Measurements from ENCODE around the gene SRMS.
A peak's percentile ranks its signal among the peaks of the same experiment; 100 is the strongest.

The SRMS gene

DNA sequence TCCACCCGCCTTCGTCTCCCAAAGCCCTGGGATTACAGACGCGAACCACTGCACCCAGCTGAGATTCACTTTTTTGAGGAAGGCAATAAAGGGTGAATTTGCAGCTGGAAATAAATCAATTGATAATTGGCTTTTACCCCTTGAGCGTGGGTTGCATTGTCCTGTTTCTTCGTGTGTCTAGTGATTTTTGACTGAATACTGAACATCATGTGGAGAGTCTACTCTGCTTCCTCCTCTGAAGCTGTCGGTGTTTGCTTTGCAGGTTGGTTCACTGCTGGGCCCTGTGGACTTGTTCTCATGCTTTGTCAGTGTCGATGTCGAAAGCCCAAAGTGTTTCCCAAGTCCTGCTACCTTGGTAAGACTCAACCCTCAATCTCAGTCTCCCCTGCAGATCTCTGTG, 42.9 kb downstream of the SRMS start:
- Histone ChIP-seq H2BK5ac (ENCODE audit: low read length) (no peak overlapping the region), H3K36me3 (replicated peaks in 1 of 2; ENCODE audit: control insufficient read depth in 2 of 2, insufficient read depth in 2 of 2, low read length in 2 of 2) (no peaks in the 10 kb centered on the region), H3K23ac (ENCODE audit: low read depth, low read length, poor library complexity) (no peak overlapping the region), H3K9me3 (replicated peaks in 1 of 2; ENCODE audit: control insufficient read depth in 2 of 2, insufficient read depth in 1 of 2, low read depth in 1 of 2, low read length in 2 of 2) (peaks cover 9 to 27% of the 10 kb centered on the region in 2 donors), H3K4me3 (ENCODE audit: low read length in 2 of 2) (no peak overlapping the region), H3K18ac (ENCODE audit: low read length) (no peak overlapping the region), H2AK5ac (ENCODE audit: low read depth, low read length) (no peak overlapping the region), H3K27ac (replicated peaks; ENCODE audit: low read length) (no peak overlapping the region), H3K79me1 (ENCODE audit: low read depth, low read length) (no peaks in the 10 kb centered on the region), H3K4ac (ENCODE audit: low read length) (no peak overlapping the region), H3K14ac (ENCODE audit: low read length) (no peak overlapping the region), H3K4me2 (ENCODE audit: insufficient read depth, low read length, poor library complexity, severe bottlenecking) (no peak overlapping the region), H2AFZ (ENCODE audit: low read length) (no peak overlapping the region), H2BK15ac (ENCODE audit: low read length) (no peak overlapping the region), H2BK120ac (ENCODE audit: low read depth, low read length) (no peak overlapping the region), H3K9ac (ENCODE audit: low read depth, low read length, poor library complexity) (no peak overlapping the region), H3K27me3 (ENCODE audit: control insufficient read depth in 3 of 3, insufficient read depth in 3 of 3, low read depth in 1 of 3, low read length in 3 of 3) (peaks cover 5 to 17% (median 15%) of the 10 kb centered on the region in 3 experiments), H4K8ac (ENCODE audit: low read depth, low read length) (no peak overlapping the region), H2BK12ac (ENCODE audit: low read length) (no peak overlapping the region), H3K4me1 (ENCODE audit: control insufficient read depth in 2 of 2, insufficient read depth in 1 of 2, low read depth in 1 of 2, low read length in 2 of 2) (peaks cover 9 to 15% of the 10 kb centered on the region in 2 donors), H4K91ac (ENCODE audit: low read depth, low read length, poor library complexity) (no peak overlapping the region)
- no peak for DNase-seq (ENCODE audit: low spot score)
- WGBS, 2 donors (ENCODE audit: extremely low coverage in 2 of 2, insufficient read length in 2 of 2, insufficient replicate concordance in 1 of 2), result no CpG with 5 or more reads among the region's 9 CpGs

DNA sequence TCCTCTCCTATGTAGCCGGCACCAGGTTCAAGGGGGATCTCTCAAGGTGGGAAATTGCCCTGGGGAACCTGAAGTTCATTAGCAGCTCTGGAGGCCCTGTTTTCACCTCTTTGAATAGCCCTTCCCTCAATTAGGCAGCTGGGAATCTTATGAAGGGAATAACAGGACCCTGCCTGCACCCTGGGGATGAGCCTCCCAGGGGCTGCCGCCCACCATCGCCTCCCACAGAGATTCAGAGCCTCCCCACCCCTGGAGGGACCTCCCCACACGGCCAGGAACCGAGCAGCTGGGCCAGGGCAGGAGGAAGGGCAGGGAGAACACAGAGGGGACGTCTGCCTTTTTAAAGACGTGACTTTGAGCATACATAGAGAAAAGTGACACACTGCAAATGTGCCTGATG, 44.0 kb downstream of the SRMS start:
- Histone ChIP-seq H2BK12ac (ENCODE audit: low read length) (no peak overlapping the region), H3K4me3 (ENCODE audit: low read length in 2 of 2) (no peak overlapping the region), H3K27me3 (ENCODE audit: control insufficient read depth in 3 of 3, insufficient read depth in 3 of 3, low read depth in 1 of 3, low read length in 3 of 3) (peaks cover 9 to 27% (median 20%) of the 10 kb centered on the region in 3 experiments), H2BK15ac (ENCODE audit: low read length) (no peak overlapping the region), H3K4me1 (ENCODE audit: control insufficient read depth in 2 of 2, insufficient read depth in 1 of 2, low read depth in 1 of 2, low read length in 2 of 2) (peaks cover 9 to 17% of the 10 kb centered on the region in 2 donors), H3K9ac (ENCODE audit: low read depth, low read length, poor library complexity) (no peak overlapping the region), H2BK5ac (ENCODE audit: low read length) (no peak overlapping the region), H3K79me1 (ENCODE audit: low read depth, low read length) (no peaks in the 10 kb centered on the region), H3K27ac (replicated peaks; ENCODE audit: low read length) (no peak overlapping the region), H4K91ac (ENCODE audit: low read depth, low read length, poor library complexity) (no peak overlapping the region), H3K4ac (ENCODE audit: low read length) (no peak overlapping the region), H3K18ac (ENCODE audit: low read length) (no peak overlapping the region), H2AFZ (ENCODE audit: low read length) (peak overlapping the region; percentile 11), H2BK120ac (ENCODE audit: low read depth, low read length) (no peak overlapping the region), H3K4me2 (ENCODE audit: insufficient read depth, low read length, poor library complexity, severe bottlenecking) (no peak overlapping the region), H3K23ac (ENCODE audit: low read depth, low read length, poor library complexity) (no peak overlapping the region), H3K9me3 (replicated peaks in 1 of 2; ENCODE audit: control insufficient read depth in 2 of 2, insufficient read depth in 1 of 2, low read depth in 1 of 2, low read length in 2 of 2) (peaks cover 9 to 23% of the 10 kb centered on the region in 2 donors), H2AK5ac (ENCODE audit: low read depth, low read length) (no peak overlapping the region), H3K14ac (ENCODE audit: low read length) (no peak overlapping the region), H3K36me3 (replicated peaks in 1 of 2; ENCODE audit: control insufficient read depth in 2 of 2, insufficient read depth in 2 of 2, low read length in 2 of 2) (no peaks in the 10 kb centered on the region), H4K8ac (ENCODE audit: low read depth, low read length) (no peak overlapping the region)
- no CpG with 5 or more reads among the region's 7 CpGs for WGBS, 2 donors (ENCODE audit: extremely low coverage in 2 of 2, insufficient read length in 2 of 2, insufficient replicate concordance in 1 of 2)
- DNase-seq (ENCODE audit: low spot score), result no peak

DNA sequence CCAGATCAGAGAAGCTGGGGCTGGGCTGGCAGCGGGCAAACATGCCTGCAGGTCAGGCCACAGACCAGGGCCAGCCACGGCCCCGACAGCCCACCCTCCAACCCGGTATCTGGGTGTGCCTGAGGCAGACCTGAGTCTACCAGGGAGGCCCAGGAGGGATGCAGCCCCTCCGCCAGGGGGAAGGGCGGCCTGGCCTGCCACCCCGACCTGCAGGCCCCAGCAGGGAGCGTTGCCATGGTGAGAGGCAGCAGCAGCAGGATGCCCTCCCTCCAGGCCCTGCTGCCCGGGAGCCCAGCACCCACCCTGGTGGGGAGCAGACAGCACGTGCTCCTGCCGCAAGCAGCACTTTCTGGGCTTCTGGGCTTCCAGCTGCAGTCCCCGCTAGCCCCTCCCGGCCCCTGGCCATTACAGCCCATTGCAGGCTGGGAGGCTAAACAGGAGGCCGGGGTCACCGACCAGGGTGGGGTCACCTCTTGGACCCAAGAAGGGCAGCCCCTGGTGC, 44.8 kb downstream of the SRMS start:
- Histone ChIP-seq H3K18ac (ENCODE audit: low read length) (peak overlapping the region; percentile 89), H3K9ac (ENCODE audit: low read depth, low read length, poor library complexity) (no peak overlapping the region), H2BK120ac (ENCODE audit: low read depth, low read length) (no peak overlapping the region), H4K91ac (ENCODE audit: low read depth, low read length, poor library complexity) (no peak overlapping the region), H3K14ac (ENCODE audit: low read length) (peak overlapping the region; percentile 97), H2AK5ac (ENCODE audit: low read depth, low read length) (peak overlapping the region; percentile 30), H3K4me2 (ENCODE audit: insufficient read depth, low read length, poor library complexity, severe bottlenecking) (no peak overlapping the region), H3K79me1 (ENCODE audit: low read depth, low read length) (no peaks in the 10 kb centered on the region), H3K36me3 (replicated peaks in 1 of 2; ENCODE audit: control insufficient read depth in 2 of 2, insufficient read depth in 2 of 2, low read length in 2 of 2) (no peaks in the 10 kb centered on the region), H3K27ac (replicated peaks; ENCODE audit: low read length) (no peak overlapping the region), H2BK15ac (ENCODE audit: low read length) (peak overlapping the region; percentile 67), H3K4me1 (ENCODE audit: control insufficient read depth in 2 of 2, insufficient read depth in 1 of 2, low read depth in 1 of 2, low read length in 2 of 2) (peaks cover 9 to 19% of the 10 kb centered on the region in 2 donors), H2BK5ac (ENCODE audit: low read length) (no peak overlapping the region), H3K27me3 (ENCODE audit: control insufficient read depth in 3 of 3, insufficient read depth in 3 of 3, low read depth in 1 of 3, low read length in 3 of 3) (peaks cover 14 to 33% (median 28%) of the 10 kb centered on the region in 3 experiments), H3K4ac (ENCODE audit: low read length) (no peak overlapping the region), H2AFZ (ENCODE audit: low read length) (no peak overlapping the region), H2BK12ac (ENCODE audit: low read length) (no peak overlapping the region), H3K4me3 (ENCODE audit: low read length in 2 of 2) (no peak overlapping the region), H3K9me3 (replicated peaks in 1 of 2; ENCODE audit: control insufficient read depth in 2 of 2, insufficient read depth in 1 of 2, low read depth in 1 of 2, low read length in 2 of 2) (peaks cover 3 to 15% of the 10 kb centered on the region in 2 donors), H3K23ac (ENCODE audit: low read depth, low read length, poor library complexity) (peak overlapping the region; percentile 73), H4K8ac (ENCODE audit: low read depth, low read length) (no peak overlapping the region)
- no peak for DNase-seq (ENCODE audit: low spot score)
- WGBS, 2 donors (ENCODE audit: extremely low coverage in 2 of 2, insufficient read length in 2 of 2, insufficient replicate concordance in 1 of 2), result no CpG with 5 or more reads among the region's 15 CpGs

DNA sequence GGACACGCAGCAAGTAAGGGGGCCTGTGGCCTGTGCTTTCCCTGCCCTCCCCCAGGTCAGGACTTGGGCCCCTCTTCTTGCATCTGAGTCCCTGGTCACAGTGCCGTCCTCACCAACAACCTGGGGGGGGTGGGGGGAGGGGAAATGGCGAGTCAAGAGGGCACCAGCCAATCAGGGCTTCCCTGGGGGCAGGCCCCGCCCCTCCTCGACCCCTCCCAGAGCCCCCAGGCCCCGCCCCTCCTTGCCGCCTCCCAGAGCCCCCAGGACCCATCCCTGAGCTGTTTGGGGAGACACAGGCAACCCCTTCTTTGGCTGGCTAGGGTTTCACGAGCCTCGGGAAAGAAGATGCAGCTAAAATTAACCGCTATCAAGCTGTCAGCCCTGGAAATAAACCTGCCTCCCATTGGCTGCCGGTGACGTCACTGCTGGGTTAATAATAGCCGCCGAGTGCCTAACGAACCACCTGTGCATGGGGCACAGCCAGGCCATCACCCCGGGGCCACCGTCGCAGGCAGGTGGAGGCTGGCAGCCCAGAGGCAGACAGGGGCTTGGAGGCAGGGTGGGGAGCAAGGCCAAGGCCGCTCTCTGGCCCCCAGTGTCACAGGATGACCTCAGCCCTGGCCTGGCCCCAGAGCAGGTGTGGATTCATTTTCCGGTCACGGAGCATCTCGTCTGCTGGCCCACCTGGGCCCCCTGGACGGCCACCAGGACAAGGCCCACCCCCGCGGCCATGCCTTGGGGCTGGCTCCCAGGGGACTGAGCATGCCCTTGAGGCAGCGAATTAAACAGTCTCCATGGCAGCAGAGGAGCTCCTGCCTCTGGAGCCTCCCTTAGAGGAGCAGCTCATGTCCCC, 45.5 kb downstream of the SRMS start:
- Histone ChIP-seq H3K14ac (ENCODE audit: low read length) (peak overlapping the region; percentile 97), H3K4ac (ENCODE audit: low read length) (peak overlapping the region; percentile 53), H3K79me1 (ENCODE audit: low read depth, low read length) (no peaks in the 10 kb centered on the region), H2BK12ac (ENCODE audit: low read length) (no peak overlapping the region), H3K4me1 (ENCODE audit: control insufficient read depth in 2 of 2, insufficient read depth in 1 of 2, low read depth in 1 of 2, low read length in 2 of 2) (peaks cover 9 to 19% of the 10 kb centered on the region in 2 donors), H3K9me3 (replicated peaks in 1 of 2; ENCODE audit: control insufficient read depth in 2 of 2, insufficient read depth in 1 of 2, low read depth in 1 of 2, low read length in 2 of 2) (peaks cover 3 to 13% of the 10 kb centered on the region in 2 donors), H3K9ac (ENCODE audit: low read depth, low read length, poor library complexity) (peak overlapping the region; percentile 12), H3K4me2 (ENCODE audit: insufficient read depth, low read length, poor library complexity, severe bottlenecking) (peak overlapping the region; percentile 18), H2AK5ac (ENCODE audit: low read depth, low read length) (peak overlapping the region; percentile 30), H4K8ac (ENCODE audit: low read depth, low read length) (no peak overlapping the region), H3K27me3 (ENCODE audit: control insufficient read depth in 3 of 3, insufficient read depth in 3 of 3, low read depth in 1 of 3, low read length in 3 of 3) (peaks cover 19 to 40% (median 34%) of the 10 kb centered on the region in 3 experiments), H3K36me3 (replicated peaks in 1 of 2; ENCODE audit: control insufficient read depth in 2 of 2, insufficient read depth in 2 of 2, low read length in 2 of 2) (no peaks in the 10 kb centered on the region), H3K23ac (ENCODE audit: low read depth, low read length, poor library complexity) (peak overlapping the region; percentile 52), H2AFZ (ENCODE audit: low read length) (no peak overlapping the region), H4K91ac (ENCODE audit: low read depth, low read length, poor library complexity) (no peak overlapping the region), H3K18ac (ENCODE audit: low read length) (no peak overlapping the region), H3K27ac (replicated peaks; ENCODE audit: low read length) (no peak overlapping the region), H3K4me3 (ENCODE audit: low read length in 2 of 2) (no peak overlapping the region), H2BK5ac (ENCODE audit: low read length) (no peak overlapping the region), H2BK15ac (ENCODE audit: low read length) (peak overlapping the region; percentile 67), H2BK120ac (ENCODE audit: low read depth, low read length) (no peak overlapping the region)
- WGBS, 2 donors (ENCODE audit: extremely low coverage in 2 of 2, insufficient read length in 2 of 2, insufficient replicate concordance in 1 of 2), result no CpG with 5 or more reads among the region's 26 CpGs
- no peak for DNase-seq (ENCODE audit: low spot score)
